ENCODE data around the gene NOL4L. TPM values are rescaled to one million over a fixed set of nuclear protein-coding genes. Genes with fewer than 3 reads are reported as not detected.

Gene NOL4L
- total RNA-seq, 2 donors from 2014 or later, result 39.6 to 50.7 TPM

GRCh38 chr20:32452776-32453466, 132.2 kb downstream of the NOL4L start:
- Histone ChIP-seq H3K27ac (ENCODE audit: low read depth, low read length) (no peak overlapping the region), H3K4me3 (ENCODE audit: low read length) (no peak overlapping the region), H3K27me3 (ENCODE audit: control insufficient read depth, insufficient read depth, low read length, poor library complexity, severe bottlenecking) (no peaks in the 10 kb centered on the region), H3K9ac (ENCODE audit: extremely low read depth, low read length, poor library complexity, severe bottlenecking) (no peak overlapping the region), H3K4me1 (ENCODE audit: control insufficient read depth, insufficient read depth, low read length) (peaks cover 12% of the 10 kb centered on the region), H3K36me3 (ENCODE audit: control insufficient read depth, insufficient read depth, low read length) (peaks cover 62% of the 10 kb centered on the region), H3K9me3 (ENCODE audit: control insufficient read depth, low read length) (no peaks in the 10 kb centered on the region)
- Mint-ChIP-seq H3K4me1 (peaks cover 6% of the 10 kb centered on the region), H3K36me3 (ENCODE audit: low read depth) (peaks cover 61% of the 10 kb centered on the region), H3K4me3 (no peak overlapping the region), H3K27me3 (ENCODE audit: insufficient read depth) (no peaks in the 10 kb centered on the region), H3K27ac (peak overlapping the region; percentile 10), H3K9me3 (no peaks in the 10 kb centered on the region)
- 93 to 98% methylated on average over 20 to 24 of the region's 24 CpGs for WGBS, 2 experiments (ENCODE audit: insufficient coverage in 1 of 2, insufficient read length in 1 of 2)
- TF ChIP-seq, protein P1, sequence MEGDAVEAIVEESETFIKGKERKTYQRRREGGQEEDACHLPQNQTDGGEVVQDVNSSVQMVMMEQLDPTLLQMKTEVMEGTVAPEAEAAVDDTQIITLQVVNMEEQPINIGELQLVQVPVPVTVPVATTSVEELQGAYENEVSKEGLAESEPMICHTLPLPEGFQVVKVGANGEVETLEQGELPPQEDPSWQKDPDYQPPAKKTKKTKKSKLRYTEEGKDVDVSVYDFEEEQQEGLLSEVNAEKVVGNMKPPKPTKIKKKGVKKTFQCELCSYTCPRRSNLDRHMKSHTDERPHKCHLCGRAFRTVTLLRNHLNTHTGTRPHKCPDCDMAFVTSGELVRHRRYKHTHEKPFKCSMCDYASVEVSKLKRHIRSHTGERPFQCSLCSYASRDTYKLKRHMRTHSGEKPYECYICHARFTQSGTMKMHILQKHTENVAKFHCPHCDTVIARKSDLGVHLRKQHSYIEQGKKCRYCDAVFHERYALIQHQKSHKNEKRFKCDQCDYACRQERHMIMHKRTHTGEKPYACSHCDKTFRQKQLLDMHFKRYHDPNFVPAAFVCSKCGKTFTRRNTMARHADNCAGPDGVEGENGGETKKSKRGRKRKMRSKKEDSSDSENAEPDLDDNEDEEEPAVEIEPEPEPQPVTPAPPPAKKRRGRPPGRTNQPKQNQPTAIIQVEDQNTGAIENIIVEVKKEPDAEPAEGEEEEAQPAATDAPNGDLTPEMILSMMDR (conservative IDR thresholded peaks at IDR 0.05), result no peak
- DNase-seq, result no peak

GRCh38 chr20:32451682-32452461, 133.3 kb downstream of the NOL4L start:
- 92 to 96% methylated on average over 15 to 27 of the region's 27 CpGs for WGBS, 2 experiments (ENCODE audit: insufficient coverage in 1 of 2, insufficient read length in 1 of 2)
- Mint-ChIP-seq H3K9me3 (no peaks in the 10 kb centered on the region), H3K27me3 (ENCODE audit: insufficient read depth) (no peaks in the 10 kb centered on the region), H3K36me3 (ENCODE audit: low read depth) (peaks cover 71% of the 10 kb centered on the region), H3K4me1 (peaks cover 2% of the 10 kb centered on the region), H3K27ac (no peak overlapping the region), H3K4me3 (no peak overlapping the region)
- Histone ChIP-seq H3K27me3 (ENCODE audit: control insufficient read depth, insufficient read depth, low read length, poor library complexity, severe bottlenecking) (no peaks in the 10 kb centered on the region), H3K9ac (ENCODE audit: extremely low read depth, low read length, poor library complexity, severe bottlenecking) (no peak overlapping the region), H3K4me1 (ENCODE audit: control insufficient read depth, insufficient read depth, low read length) (peaks cover 9% of the 10 kb centered on the region), H3K36me3 (ENCODE audit: control insufficient read depth, insufficient read depth, low read length) (peaks cover 70% of the 10 kb centered on the region), H3K9me3 (ENCODE audit: control insufficient read depth, low read length) (no peaks in the 10 kb centered on the region), H3K4me3 (ENCODE audit: low read length) (no peak overlapping the region), H3K27ac (ENCODE audit: low read depth, low read length) (no peak overlapping the region)
- DNase-seq, result no peak
- TF ChIP-seq, protein P1 (conservative IDR thresholded peaks at IDR 0.05), result peak; percentile 50

GRCh38 chr20:32451340-32451681, 133.8 kb downstream of the NOL4L start:
- Mint-ChIP-seq H3K4me3 (no peak overlapping the region), H3K27me3 (ENCODE audit: insufficient read depth) (no peaks in the 10 kb centered on the region), H3K9me3 (no peaks in the 10 kb centered on the region), H3K36me3 (ENCODE audit: low read depth) (peaks cover 75% of the 10 kb centered on the region), H3K27ac (no peak overlapping the region), H3K4me1 (no peaks in the 10 kb centered on the region)
- no peak for DNase-seq
- Histone ChIP-seq H3K9ac (ENCODE audit: extremely low read depth, low read length, poor library complexity, severe bottlenecking) (no peak overlapping the region), H3K27ac (ENCODE audit: low read depth, low read length) (peak overlapping the region; percentile 24), H3K4me1 (ENCODE audit: control insufficient read depth, insufficient read depth, low read length) (peaks cover 3% of the 10 kb centered on the region), H3K9me3 (ENCODE audit: control insufficient read depth, low read length) (no peaks in the 10 kb centered on the region), H3K36me3 (ENCODE audit: control insufficient read depth, insufficient read depth, low read length) (peaks cover 75% of the 10 kb centered on the region), H3K27me3 (ENCODE audit: control insufficient read depth, insufficient read depth, low read length, poor library complexity, severe bottlenecking) (no peaks in the 10 kb centered on the region), H3K4me3 (ENCODE audit: low read length) (no peak overlapping the region)
- TF ChIP-seq, protein P1 (conservative IDR thresholded peaks at IDR 0.05), result no peak
- 92 to 97% methylated on average over 7 to 8 of the region's 8 CpGs for WGBS, 2 experiments (ENCODE audit: insufficient coverage in 1 of 2, insufficient read length in 1 of 2)

Data from endodermal cell (in vitro differentiated cells).